ENCODE data around the gene DNAJC4.

DNAJC4 gene

GRCh38 chr11:64261556-64262080 lies 31.3 kb downstream of the DNAJC4 start:
- DNase-seq: no peak

DNA sequence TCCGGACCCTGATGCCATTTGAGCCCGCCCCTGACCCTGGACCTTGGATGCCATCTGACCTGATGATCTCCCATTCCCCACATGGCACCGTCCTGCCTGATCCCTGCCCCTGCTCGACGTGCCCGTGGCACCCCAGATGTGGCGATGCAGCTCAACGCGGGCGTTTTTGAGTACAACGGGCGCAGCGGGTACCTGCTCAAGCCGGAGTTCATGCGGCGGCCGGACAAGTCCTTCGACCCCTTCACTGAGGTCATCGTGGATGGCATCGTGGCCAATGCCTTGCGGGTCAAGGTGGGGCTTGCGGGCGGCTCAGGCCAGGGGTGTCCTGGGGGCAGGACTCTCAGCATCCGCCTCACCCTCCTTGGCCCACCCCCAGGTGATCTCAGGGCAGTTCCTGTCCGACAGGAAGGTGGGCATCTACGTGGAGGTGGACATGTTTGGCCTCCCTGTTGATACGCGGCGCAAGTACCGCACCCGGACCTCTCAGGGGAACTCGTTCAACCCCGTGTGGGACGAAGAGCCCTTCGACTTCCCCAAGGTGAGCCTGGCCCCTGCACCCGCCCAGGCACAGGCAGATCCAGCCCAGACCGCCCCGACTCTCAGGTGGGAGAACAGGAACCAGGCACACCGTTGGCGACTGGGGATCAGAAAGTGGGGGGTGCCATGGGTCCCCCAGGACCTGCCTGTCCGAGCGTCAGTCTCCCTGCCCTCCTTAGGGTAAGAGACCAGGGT lies 32.1 kb downstream of the DNAJC4 start:
- no peak for DNase-seq

DNA sequence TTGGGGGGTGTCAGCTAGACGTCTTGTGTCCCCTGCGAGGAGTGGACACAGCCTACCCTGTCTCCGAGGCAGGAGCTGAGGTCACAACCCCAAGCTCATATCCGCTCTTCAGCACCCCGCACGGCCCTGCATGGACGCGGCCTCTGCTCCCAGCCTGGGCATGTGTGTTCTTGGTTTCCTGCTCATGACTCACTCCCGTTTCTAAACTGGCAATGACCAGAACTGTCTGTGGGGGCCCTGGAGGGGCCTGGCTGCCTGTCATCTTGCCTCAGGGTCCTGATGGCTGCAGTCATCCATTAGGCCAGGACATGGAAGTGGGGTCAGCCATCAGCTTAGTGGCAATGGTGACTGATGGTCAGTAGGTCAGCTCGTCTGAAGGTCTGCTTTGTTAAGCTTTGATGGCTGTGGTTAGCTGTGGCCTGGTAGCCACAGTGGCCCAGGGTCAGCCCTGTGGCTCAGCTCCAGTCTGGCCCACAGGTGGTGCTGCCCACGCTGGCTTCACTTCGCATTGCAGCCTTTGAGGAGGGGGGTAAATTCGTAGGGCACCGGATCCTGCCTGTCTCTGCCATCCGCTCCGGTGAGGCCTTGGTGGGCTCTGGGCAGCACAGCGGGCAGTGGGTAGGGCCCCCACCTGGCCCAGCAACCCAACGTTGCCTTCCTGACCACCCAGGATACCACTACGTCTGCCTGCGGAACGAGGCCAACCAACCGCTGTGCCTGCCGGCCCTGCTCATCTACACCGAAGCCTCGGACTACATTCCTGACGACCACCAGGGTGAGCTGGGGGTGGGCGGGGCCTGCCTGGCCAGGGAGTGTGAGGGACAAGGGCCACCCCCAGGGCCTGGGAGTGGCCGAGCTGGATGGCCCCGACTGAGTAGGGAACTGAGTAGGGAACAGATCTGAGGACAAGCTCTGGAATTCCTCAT lies 32.9 kb downstream of the DNAJC4 start:
- DNase-seq: no peak

GRCh38 chr11:64263947-64264317 lies 33.6 kb downstream of the DNAJC4 start:
- DNase-seq: no peak

GRCh38 chr11:64264371-64264852 lies 34.1 kb downstream of the DNAJC4 start:
- peak; percentile 28 for DNase-seq

DNA sequence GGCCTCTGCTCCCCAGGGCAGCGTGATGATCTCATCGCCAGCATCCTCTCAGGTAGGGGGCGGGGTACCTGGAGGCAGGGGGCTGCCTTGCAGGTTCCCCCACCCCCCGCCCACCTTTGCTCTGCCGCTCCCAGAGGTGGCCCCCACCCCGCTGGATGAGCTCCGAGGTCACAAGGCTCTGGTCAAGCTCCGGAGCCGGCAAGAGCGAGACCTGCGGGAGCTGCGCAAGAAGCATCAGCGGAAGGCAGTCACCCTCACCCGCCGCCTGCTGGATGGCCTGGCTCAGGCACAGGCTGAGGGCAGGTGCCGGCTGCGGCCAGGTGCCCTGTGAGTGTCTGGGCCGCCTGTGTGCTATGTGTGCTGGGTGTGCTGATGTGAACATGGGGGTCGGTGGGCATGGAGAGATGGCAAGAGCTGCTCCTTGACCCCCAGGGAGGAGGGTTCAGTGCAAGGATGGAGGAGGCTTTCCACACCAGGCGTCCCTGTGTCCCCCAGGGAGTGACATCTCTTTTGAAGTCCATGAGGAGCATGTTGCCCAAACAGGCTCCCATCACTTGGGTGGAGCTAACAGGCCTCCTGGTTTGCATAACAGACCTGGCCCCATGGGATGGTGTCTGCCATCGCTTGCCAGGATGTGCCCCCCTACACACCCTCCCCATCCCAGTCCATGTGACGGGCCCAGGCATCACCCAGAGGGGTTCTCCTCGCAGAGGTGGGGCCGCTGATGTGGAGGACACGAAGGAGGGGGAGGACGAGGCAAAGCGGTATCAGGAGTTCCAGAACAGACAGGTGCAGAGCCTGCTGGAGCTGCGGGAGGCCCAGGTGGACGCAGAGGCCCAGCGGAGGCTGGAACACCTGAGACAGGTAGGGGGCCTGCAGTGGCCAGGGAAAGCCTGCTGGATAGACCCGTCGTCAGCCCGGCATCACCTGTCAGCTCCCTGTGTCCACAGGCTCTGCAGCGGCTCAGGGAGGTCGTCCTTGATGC lies 35.1 kb downstream of the DNAJC4 start:
- DNase-seq: no peak

GRCh38 chr11:64266339-64266738 lies 36.0 kb downstream of the DNAJC4 start:
- no peak for DNase-seq

DNA sequence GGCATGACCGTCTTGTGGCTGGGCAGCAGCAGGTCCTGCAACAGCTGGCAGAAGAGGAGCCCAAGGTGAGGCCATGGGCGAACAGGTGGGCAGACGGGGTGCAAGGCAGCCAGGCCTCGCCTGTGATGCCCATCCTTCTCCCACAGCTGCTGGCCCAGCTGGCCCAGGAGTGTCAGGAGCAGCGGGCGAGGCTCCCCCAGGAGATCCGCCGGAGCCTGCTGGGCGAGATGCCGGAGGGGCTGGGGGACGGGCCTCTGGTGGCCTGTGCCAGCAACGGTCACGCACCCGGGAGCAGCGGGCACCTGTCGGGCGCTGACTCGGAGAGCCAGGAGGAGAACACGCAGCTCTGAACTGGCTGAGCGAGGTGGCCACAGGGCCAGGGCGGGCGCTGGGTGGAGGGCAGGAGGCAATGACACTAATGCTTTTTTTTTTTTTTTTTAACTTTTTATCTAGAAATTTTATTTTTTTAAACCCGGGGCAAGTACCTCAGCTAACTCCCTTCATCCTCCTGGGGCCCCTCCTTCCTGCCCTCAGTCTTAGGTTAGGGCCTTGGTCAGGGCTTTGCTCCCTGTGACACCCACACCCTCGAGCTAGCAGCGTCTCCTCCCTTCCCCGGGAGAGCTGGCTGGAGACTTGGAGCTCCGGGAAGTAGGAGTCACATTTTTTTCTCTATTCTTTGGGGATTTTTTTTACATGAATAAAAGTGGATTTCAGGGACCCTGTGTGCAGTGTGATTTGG lies 37.0 kb downstream of the DNAJC4 start:
- DNase-seq: no peak

GRCh38 chr11:64268025-64268892 lies 37.9 kb downstream of the DNAJC4 start:
- DNase-seq: no peak

DNA sequence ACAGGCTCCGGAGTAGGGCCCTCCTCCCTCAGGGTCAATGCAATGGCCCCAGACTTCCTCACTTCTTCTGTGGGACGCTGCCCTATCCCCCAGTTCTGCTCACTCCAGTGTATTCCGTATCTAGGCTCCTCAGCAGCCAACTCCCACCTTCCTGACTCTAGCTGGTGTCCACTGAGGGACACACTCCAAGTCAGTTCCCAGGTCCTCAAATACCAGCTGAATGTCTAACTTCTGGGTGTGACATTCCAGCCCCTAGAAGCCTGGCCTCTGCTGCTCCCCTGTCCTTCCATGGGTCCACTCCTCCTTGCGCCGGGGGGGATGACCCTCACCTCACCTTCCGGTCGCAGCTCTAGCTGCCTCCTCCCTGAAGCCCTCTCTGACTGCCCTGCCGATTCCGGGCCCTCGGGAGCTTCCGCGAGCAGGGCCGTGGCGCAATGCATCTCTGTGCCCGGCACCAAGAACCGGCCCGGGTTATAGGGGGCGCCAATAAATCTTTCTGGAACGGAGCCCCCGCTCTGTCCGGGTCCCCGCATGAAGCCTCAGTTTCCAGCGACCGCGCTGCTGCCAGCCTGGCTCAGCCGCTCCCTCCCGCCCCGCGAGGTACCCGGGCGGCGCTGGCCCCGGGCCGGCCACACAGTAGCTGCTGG lies 38.7 kb downstream of the DNAJC4 start:
- no peak for DNase-seq

- DNase-seq: peak; percentile 98
Observed at GRCh38 chr11:64269540-64270220, 39.3 kb downstream of the DNAJC4 start.

DNA sequence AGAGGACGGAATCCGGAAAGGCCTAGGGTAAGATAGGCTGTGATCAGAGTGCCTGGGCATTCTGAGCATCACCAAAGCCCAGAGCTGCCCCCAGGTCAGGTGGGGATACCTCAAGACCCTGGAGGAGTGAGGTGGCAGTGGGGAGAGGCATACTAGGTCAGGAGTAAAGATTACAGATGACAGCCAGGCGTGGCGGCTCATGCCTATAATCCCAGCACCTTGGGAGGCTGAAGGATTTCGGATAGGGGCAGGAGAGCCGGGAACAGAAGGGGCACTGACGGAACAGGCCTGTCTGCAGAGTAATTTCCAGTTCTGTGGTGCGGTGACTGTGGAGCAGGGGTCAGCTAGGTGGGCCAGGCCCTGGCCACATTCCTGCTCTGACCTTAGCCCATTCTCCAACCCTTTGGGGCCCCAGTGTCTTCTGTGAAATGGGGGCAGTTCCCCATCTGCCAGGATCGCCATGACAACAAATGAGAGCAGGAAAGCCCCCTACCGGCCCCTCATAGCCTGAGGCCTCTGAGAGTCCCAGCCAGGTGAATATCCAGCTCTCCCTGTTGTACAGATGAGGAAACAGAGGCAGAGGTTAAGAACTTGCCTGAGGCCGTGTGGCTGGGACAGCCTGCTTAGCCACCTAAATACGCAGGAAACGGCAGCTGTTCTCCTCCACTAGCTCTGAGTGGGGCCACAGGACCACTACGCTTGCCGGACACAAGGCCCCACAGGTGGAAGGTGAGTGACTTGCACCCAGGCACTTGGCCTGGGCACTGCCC lies 44.9 kb downstream of the DNAJC4 start:
- no peak for DNase-seq

DNA sequence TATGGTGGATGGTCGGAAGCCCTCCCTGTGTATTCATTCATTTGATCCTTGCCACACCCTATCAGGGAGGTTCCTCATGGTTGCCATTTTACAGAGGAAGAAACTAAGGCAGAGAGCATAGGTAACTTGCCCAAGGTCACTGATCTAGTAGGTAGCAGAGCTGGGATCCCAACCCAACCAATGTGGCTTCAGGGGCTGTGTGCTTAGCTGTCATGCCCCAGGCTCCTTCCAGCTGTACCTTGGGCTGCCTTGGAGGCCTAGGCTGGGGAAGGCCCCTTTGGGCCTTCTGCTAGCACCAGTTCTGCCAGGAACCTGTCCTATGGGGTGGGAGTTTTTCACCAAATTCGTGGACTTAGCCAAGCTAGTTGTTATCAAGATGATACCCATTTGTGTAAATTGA lies 45.5 kb downstream of the DNAJC4 start:
- no peak for DNase-seq

- DNase-seq: no peak
Observed at GRCh38 chr11:64276653-64277431, 46.5 kb downstream of the DNAJC4 start.

DNA sequence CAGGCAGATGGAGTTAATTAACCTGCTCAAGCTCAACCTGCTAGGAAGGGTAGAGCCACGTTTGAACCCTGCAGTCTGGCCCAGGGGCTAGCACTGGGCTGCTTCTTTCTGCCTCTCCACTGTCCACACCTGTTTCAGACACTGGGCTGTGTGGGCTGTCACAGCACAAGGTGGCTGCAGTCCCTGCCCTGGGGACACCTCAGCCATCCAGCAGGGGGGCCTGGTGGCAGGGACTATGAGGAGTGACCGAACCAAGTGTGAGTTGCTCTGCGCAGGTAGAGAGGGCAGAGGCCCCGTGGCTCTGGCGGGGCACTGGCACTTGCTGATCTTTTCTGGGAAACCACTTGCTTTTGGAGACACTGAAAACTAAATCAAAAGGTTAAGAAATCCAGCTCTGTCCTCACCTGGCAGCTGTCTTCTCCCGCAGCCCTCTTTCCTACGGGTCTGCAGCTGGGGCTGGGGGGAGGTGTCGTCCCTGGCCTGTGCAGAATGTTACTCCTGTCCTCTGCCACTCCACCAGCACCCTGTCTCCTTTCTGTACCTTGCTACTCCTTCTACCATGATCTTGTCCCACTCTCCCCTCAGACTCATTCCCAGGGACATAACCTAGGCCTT lies 48.3 kb downstream of the DNAJC4 start:
- no peak for DNase-seq

DNA sequence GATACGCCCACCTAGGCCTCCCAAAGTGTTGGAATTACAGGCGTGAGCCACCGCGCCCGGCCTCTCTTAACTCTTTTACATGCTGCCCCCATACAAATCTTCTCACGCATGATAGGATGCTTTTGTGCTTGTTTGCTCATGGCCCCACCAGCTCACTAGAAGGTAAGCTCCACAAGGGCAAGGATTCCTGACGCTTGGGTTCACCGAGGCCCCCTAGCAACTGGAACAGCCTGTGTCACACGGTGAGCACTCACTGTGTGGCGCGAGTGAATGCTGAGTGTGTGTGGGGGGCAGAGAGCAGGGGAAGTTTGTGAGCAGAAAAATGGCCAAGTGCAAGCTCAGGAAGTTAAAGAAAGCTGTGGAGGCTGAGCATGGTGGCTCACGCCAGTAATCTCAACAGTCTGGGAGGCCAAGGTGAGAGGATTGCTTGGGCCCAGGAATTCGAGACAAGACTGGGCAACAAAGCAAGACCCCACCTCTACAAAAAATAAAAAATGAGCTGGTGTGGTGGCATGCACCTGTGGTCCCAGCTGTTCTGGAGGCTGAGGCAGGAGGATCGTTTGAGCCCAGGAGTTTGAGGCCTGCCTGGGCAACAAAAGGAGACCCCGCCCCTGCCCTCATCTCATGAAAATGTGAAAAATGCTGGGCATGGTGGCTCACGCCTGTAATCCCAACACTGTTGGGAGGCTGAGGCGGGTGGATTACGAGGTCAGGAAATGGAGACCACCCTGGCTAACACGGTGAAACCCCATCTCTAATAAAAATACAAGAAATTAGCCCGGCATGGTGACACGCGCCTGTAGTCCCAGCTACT lies 51.8 kb downstream of the DNAJC4 start:
- DNase-seq: no peak

GRCh38 chr11:64283092-64283491 lies 52.7 kb downstream of the DNAJC4 start:
- no peak for DNase-seq
